ACC112 (cell line): ENCODE results near the gene MAD1L1.

Experiments
- H2AFZ ChIP-seq: fragments of 200-600 bp; sonication (generic); one replicate; pipeline ENCODE4 v1.6.0; 2017; ENCODE audit warnings: antibody characterized with exemption, low read length; ENCODE audit not compliant: unreplicated experiment
- H3K27ac ChIP-seq: fragments of 200-600 bp; sonication (generic); 2 replicates; pipeline ENCODE4 v1.5.1; 2014; ENCODE audit warnings: low read depth, mild to moderate bottlenecking, antibody characterized with exemption, low read length, moderate library complexity
- H3K27me3 ChIP-seq: fragments of 200-600 bp; sonication (generic); 2 replicates; pipeline ENCODE4 v1.6.1; 2014; ENCODE audit warnings: mild to moderate bottlenecking, antibody characterized with exemption, low read length, moderate library complexity, mixed read lengths; ENCODE audit not compliant: insufficient read depth
- H3K36me3 ChIP-seq: fragments of 200-600 bp; sonication (generic); 2 replicates; pipeline ENCODE4 v1.6.1; 2016; ENCODE audit warnings: mild to moderate bottlenecking, antibody characterized with exemption, low read length, moderate library complexity, mixed read lengths; ENCODE audit not compliant: insufficient read depth
- H3K4me1 ChIP-seq: fragments of 200-600 bp; sonication (generic); one replicate; pipeline ENCODE4 v1.6.1; 2016; ENCODE audit warnings: low read length, mixed read lengths; ENCODE audit not compliant: insufficient read depth, unreplicated experiment, control insufficient read depth
- H3K4me3 ChIP-seq: fragments of 200-600 bp; sonication (generic); 2 replicates; pipeline ENCODE4 v1.5.1; 2014; ENCODE audit warnings: mild to moderate bottlenecking, low read depth, low read length
- H3K79me2 ChIP-seq: fragments of 200-600 bp; sonication (generic); one replicate; pipeline ENCODE4 v1.6.0; 2016; ENCODE audit warnings: low read length; ENCODE audit not compliant: control insufficient read depth, unreplicated experiment, insufficient read depth

Gene MAD1L1

GRCh38 chr7:1987084-1987535, 245.6 kb downstream of the MAD1L1 start:
- Histone ChIP-seq H3K79me2 (no peaks in the 10 kb centered on the region), H3K4me3 (no peak overlapping the region), H3K4me1 (no peaks in the 10 kb centered on the region), H2AFZ (no peak overlapping the region), H3K27ac (no peak overlapping the region), H3K36me3 (no peaks in the 10 kb centered on the region), H3K27me3 (no peaks in the 10 kb centered on the region)

- no peaks in the 10 kb centered on the region for H3K79me2 ChIP-seq
- H3K4me1 ChIP-seq, result no peaks in the 10 kb centered on the region
- H3K27ac ChIP-seq, result no peak overlapping the region
- no peaks in the 10 kb centered on the region for H3K36me3 ChIP-seq
- no peak overlapping the region for H2AFZ ChIP-seq
- H3K27me3 ChIP-seq, result no peaks in the 10 kb centered on the region
- no peak overlapping the region for H3K4me3 ChIP-seq
These were observed 246.2 kb downstream of the MAD1L1 start for GRCh38 chr7:1986366-1987083.

GRCh38 chr7:1985936-1986335, 246.8 kb downstream of the MAD1L1 start:
- Histone ChIP-seq H2AFZ (no peak overlapping the region), H3K79me2 (no peaks in the 10 kb centered on the region), H3K27ac (no peak overlapping the region), H3K4me3 (no peak overlapping the region), H3K4me1 (no peaks in the 10 kb centered on the region), H3K36me3 (no peaks in the 10 kb centered on the region), H3K27me3 (no peaks in the 10 kb centered on the region)

GRCh38 chr7:1985042-1985441, 247.7 kb downstream of the MAD1L1 start:
- Histone ChIP-seq H3K27ac (no peak overlapping the region), H3K27me3 (no peaks in the 10 kb centered on the region), H3K36me3 (no peaks in the 10 kb centered on the region), H3K4me1 (no peaks in the 10 kb centered on the region), H3K79me2 (no peaks in the 10 kb centered on the region), H3K4me3 (no peak overlapping the region), H2AFZ (no peak overlapping the region)

- Histone ChIP-seq H3K4me3 (no peak overlapping the region), H3K27ac (no peak overlapping the region), H3K36me3 (peaks cover 4% of the 10 kb centered on the region; the same call in 1 of the 2 replicates), H3K79me2 (no peaks in the 10 kb centered on the region), H3K4me1 (no peaks in the 10 kb centered on the region), H3K27me3 (no peaks in the 10 kb centered on the region), H2AFZ (no peak overlapping the region)
These were observed 250.9 kb downstream of the MAD1L1 start for GRCh38 chr7:1981878-1982230.

GRCh38 chr7:1981201-1981877, 251.4 kb downstream of the MAD1L1 start:
- H3K4me3 ChIP-seq, result no peak overlapping the region
- H2AFZ ChIP-seq, result no peak overlapping the region
- no peaks in the 10 kb centered on the region for H3K79me2 ChIP-seq
- peaks cover 4% of the 10 kb centered on the region; the same call in 1 of the 2 replicates for H3K36me3 ChIP-seq
- no peaks in the 10 kb centered on the region for H3K4me1 ChIP-seq
- no peaks in the 10 kb centered on the region for H3K27me3 ChIP-seq
- H3K27ac ChIP-seq, result no peak overlapping the region

GRCh38 chr7:1979591-1980560, 252.9 kb downstream of the MAD1L1 start:
- H3K27ac ChIP-seq, result no peak overlapping the region
- no peak overlapping the region for H3K4me3 ChIP-seq

GRCh38 chr7:1978656-1979590, 253.8 kb downstream of the MAD1L1 start:
- Histone ChIP-seq H2AFZ (no peak overlapping the region), H3K27ac (no peak overlapping the region), H3K36me3 (peaks cover 4% of the 10 kb centered on the region; the same call in 1 of the 2 replicates), H3K4me3 (no peak overlapping the region), H3K79me2 (no peaks in the 10 kb centered on the region), H3K27me3 (no peaks in the 10 kb centered on the region), H3K4me1 (no peaks in the 10 kb centered on the region)

More at GRCh38 chr7:1979591-1980560, 252.9 kb downstream of the MAD1L1 start:
- Histone ChIP-seq H3K4me1 (no peaks in the 10 kb centered on the region), H2AFZ (no peak overlapping the region), H3K79me2 (no peaks in the 10 kb centered on the region), H3K27me3 (no peaks in the 10 kb centered on the region), H3K36me3 (peaks cover 4% of the 10 kb centered on the region; the same call in 1 of the 2 replicates)

GRCh38 chr7:1977876-1978441, 254.8 kb downstream of the MAD1L1 start:
- Histone ChIP-seq H3K27ac (no peak overlapping the region), H3K4me3 (no peak overlapping the region), H3K79me2 (no peaks in the 10 kb centered on the region), H3K27me3 (no peaks in the 10 kb centered on the region), H2AFZ (no peak overlapping the region), H3K36me3 (peaks cover 4% of the 10 kb centered on the region; the same call in 1 of the 2 replicates), H3K4me1 (no peaks in the 10 kb centered on the region)
